ENCODE data around the gene HNMT. TPM values are rescaled to one million over a fixed set of nuclear protein-coding genes. Genes with fewer than 3 reads are reported as not detected.

HNMT gene
- total and polyA plus RNA-seq, 2 of the 13 experiments (the other 11 are each of a cell fraction or from before 2014, with no cell fraction given), result 279 to 309 TPM

GRCh38 chr2:137969418-137969765 lies 5.1 kb downstream of the HNMT start:
- intact Hi-C loops (cut with micrococcal nuclease; ENCODE audit: unreplicated experiment) (loop anchor here (2.0 kb wide), 1 partner anchor 405 kb away; no protein-coding TSS in a partner anchor), in situ Hi-C loops (cut with HindIII; ENCODE audit: extremely low pct_ligation_motif_present, low pct_unique_long_range_greater_than_20kb) (no loop called here)
- H3K27me3 ChIP-seq (ENCODE audit: control insufficient read depth in 1 of 2, insufficient read depth in 2 of 2, low read length in 2 of 2), result no peaks in the 10 kb centered on the region; a peak in 2 of 5 replicates
- H2AFZ ChIP-seq (ENCODE audit: low read length), result no peak overlapping the region
- CTCF ChIA-PET (ENCODE audit: low intra/inter-chr PET ratio, low total read pairs), result no interaction called here
- peak overlapping the region; percentile 92 for H3K4me2 ChIP-seq (ENCODE audit: low read depth, low read length)
- H3K9me3 ChIP-seq (ENCODE audit: low read length), result no peaks in the 10 kb centered on the region
- DNase-seq (ENCODE audit: low spot score) (no peak), FAIRE-seq (no peak), ATAC-seq (no peak)
- peak overlapping the region; percentile 99; the same call in 1 of the 2 replicates for H3K9ac ChIP-seq (ENCODE audit: insufficient read depth, low read depth, low read length)
- POLR2A ChIA-PET, result interaction anchor here (0.6 to 9.4 kb wide), 8 partner anchors 8 to 307 kb away, joined by 3 to 733 read pairs (median 6); no protein-coding TSS in a partner anchor
- 0 out of 2 replicates have a peak, but pooled peaks cover 7% of the 10 kb centered on the region for H4K20me1 ChIP-seq (ENCODE audit: insufficient read depth, low read length)
- no TSS peak for BruUV-seq (replicated peaks)
- H3K4me3 ChIP-seq (replicated peaks in 1 of 3; ENCODE audit: insufficient read depth in 1 of 3, low read depth in 2 of 3, low read length in 3 of 3), result peak overlapping the region; percentile 11 to 85 (median 82); a peak in 3 of 6 replicates
- H3K27ac ChIP-seq (ENCODE audit: extremely low read length, insufficient read depth, low read length), result peak overlapping the region; percentile 100
- peaks cover 76% of the 10 kb centered on the region for H3K4me1 ChIP-seq (ENCODE audit: insufficient read depth, low read length)
- H3K79me2 ChIP-seq (ENCODE audit: insufficient read depth, low read length), result peaks cover 96% of the 10 kb centered on the region
- 94% methylated on average over 1 of the region's 1 CpG for WGBS (ENCODE audit: low lambda C conversion rate)
- peaks cover 9 to 42% of the 10 kb centered on the region in 2 experiments for H3K36me3 ChIP-seq (replicated peaks in 1 of 2; ENCODE audit: control insufficient read depth in 1 of 2, insufficient read depth in 2 of 2, low read length in 2 of 2)
- TF ChIP-seq RNF219 (CRISPR knock-in tag; IDR thresholded peaks at IDR 0.05) (no peak), ZNF800 (CRISPR knock-in tag; IDR thresholded peaks at IDR 0.05) (0 out of 2 replicates have a peak, but pooled peaks have one; percentile 8), ZNF280B (CRISPR knock-in tag; IDR thresholded peaks at IDR 0.05; ENCODE audit: borderline replicate concordance) (no peak), NR0B2 (CRISPR knock-in tag; IDR thresholded peaks at IDR 0.05) (no peak), E2F1 (CRISPR knock-in tag; IDR thresholded peaks at IDR 0.05) (peak; percentile 34; the same call in 1 of the 2 replicates), PRDM4 (CRISPR knock-in tag; IDR thresholded peaks at IDR 0.05; ENCODE audit: borderline replicate concordance) (no peak), ISX (CRISPR knock-in tag; conservative IDR thresholded peaks at IDR 0.05) (no peak), ARHGAP35 (CRISPR knock-in tag; IDR thresholded peaks at IDR 0.05; ENCODE audit: borderline replicate concordance) (no peak), SSRP1 (CRISPR knock-in tag; IDR thresholded peaks at IDR 0.05) (no peak), MBD4 (IDR thresholded peaks at IDR 0.05; ENCODE audit: borderline replicate concordance, low read length) (0 out of 2 replicates have a peak, but pooled peaks have one; percentile 73)

Measured in HepG2 (cell line).